PC-3 (cell line): ENCODE results near the gene TAMM41.

Experiments used
- CTCF ChIP-seq: fragments of 300-600 bp; sonication (generic); conservative IDR thresholded peaks from 2 replicates; pipeline ENCODE4 v1.5.1; 2017; ENCODE audit warnings: antibody characterized with exemption, low read depth, mild to moderate bottlenecking, low read length
- EZH2 ChIP-seq: fragments of 300-600 bp; sonication (generic); IDR thresholded peaks from one replicate; pipeline ENCODE4 v1.6.1; 2017; ENCODE audit warnings: antibody characterized with exemption, mild to moderate bottlenecking, low read length; ENCODE audit not compliant: unreplicated experiment

- TF ChIP-seq CTCF (no peak), EZH2 (no peak)
Measured at GRCh38 chr3:11799791-11800190, 46.9 kb downstream of the TAMM41 start.
